Ramos (cell line): ENCODE results near the gene DIP2C.
"Not testable (repeated sequence)": the region's sequence is repeated elsewhere in the genome, so short reads cannot be mapped to it uniquely, and the experiment has no call there.

Experiments used
- in situ Hi-C: fragments of 300-500 bp; cut with MboI; formaldehyde crosslinking; loops from one replicate; pipeline ENCODE4 v1.14.3; 2022; ENCODE audit warnings: low sequenced_read_pairs; ENCODE audit not compliant: unreplicated experiment

DIP2C gene

DNA sequence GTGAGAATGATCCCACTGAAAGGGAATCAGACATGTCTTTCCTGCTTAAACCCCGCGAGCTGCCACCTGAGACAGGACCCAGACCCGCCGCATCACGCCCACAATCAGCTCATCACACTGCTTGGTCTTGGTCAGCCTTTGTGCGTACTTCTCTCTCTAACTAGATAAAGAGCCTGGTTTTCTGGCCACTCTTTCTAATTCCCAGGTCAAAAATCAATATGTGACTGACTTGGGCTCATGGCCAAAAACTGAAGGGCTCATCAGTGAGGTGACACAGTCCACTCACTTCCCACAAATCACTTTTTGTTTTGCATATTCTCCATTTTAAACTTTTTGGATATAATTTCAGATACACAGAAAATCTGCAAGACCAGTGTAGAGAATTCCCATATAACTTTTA, 247.3 kb downstream of the DIP2C start:
- in situ Hi-C loops = no loop called here

DNA sequence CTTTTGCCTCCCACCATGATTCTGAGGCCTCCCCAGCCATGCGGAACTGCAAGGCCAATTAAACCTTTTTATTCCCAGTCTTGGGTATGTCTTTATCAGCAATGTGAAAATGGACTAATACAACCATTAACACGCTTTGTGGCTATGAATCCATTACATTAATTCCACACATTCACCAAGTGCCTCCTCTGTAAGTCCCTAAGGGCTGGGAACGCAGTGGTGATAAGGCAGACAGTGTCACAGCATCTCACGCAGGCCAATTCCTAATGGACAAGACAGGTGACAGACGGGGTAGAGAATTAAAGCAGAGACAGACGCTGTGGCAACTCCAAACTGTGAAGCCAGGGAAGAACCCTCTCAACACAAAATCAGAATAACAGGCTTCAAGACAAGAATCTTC, 247.8 kb downstream of the DIP2C start:
- in situ Hi-C loops = no loop called here

DNA sequence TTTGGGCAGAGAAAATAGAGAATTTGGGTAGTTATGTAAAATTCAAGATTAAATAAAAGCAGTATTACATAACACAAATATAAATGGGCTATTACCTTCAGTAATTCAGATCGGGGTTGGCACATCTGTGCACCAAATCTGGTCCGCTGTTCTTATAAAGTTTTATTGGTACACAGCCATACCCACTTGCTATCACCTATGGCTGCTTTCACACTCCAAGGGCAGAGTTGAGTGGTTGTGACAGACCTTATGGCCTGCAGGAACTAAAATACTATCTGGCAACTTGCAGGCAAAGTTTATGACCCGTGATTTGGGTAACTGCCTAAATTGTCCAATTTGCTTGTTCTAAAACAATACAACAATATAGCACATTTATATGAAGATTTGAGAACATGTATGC, 249.3 kb downstream of the DIP2C start:
- in situ Hi-C loops = no loop called here

DNA sequence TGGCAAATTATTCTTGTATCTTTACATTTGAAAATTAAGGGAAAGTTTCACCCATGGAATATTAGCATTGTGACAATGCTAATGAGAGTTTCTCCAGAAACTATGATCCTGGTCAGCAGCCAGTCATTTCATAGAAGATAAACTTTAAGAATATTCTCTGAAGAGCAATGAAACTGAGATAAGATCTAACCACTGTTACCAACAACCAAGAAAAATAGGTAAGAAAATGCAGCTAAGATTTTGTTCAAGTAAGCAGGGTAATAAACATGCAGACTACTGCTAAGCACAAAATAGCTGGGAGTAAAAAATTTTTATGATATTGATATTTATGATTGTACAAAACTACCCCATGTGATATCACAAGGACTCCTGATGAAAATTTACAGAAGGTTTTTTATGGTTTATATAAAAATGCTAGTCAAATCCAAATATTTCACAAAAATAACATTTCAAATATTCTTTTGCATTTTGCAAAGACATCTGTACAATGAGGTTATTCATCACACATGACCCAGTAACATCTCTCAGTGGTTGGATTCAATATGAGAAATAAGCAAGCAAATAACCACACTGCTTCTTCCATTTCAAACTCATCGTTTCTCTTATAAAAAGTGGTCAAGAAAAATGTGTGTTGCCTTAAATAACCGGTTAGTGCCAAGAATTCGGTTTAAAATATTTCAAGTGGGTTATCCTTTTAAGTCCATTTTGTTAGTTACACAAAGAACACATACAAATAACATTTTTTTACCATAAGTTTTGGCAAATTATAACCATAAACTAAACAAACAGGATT, 251.6 kb downstream of the DIP2C start:
- in situ Hi-C loops = no loop called here

DNA sequence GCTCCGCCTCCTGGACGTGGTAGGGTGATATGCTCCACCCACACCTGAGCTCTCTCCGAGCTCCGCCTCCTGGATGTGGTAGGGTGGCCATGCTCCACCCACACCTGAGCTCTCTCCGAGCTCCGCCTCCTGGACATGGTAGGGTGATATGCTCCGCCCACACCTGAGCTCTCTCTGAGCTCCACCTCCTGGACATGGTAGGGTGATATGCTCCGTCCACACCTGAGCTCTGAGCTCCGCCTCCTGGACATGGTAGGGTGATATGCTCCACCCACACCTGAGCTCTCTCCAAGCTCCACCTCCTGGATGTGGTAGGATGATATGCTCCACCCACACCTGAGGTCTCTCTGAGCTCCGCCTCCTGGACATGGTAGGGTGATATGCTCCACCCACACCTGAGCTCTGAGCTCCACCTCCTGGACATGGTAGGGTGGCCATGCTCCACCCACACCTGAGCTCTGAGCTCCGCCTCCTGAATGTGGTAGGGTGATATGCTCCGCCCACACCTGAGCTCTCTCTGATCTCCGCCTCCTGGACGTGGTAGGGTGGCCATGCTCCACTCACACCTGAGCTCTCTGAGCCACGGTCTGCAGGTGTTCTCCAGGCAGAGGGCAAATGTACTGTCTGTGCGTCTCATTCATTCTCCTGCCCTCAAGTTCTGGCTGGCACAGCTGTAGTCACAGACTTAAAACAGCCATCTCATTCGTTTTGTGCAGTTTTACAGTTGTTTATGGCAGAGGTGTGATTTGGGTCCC, 252.4 kb downstream of the DIP2C start:
- in situ Hi-C loops = no loop called here

DNA sequence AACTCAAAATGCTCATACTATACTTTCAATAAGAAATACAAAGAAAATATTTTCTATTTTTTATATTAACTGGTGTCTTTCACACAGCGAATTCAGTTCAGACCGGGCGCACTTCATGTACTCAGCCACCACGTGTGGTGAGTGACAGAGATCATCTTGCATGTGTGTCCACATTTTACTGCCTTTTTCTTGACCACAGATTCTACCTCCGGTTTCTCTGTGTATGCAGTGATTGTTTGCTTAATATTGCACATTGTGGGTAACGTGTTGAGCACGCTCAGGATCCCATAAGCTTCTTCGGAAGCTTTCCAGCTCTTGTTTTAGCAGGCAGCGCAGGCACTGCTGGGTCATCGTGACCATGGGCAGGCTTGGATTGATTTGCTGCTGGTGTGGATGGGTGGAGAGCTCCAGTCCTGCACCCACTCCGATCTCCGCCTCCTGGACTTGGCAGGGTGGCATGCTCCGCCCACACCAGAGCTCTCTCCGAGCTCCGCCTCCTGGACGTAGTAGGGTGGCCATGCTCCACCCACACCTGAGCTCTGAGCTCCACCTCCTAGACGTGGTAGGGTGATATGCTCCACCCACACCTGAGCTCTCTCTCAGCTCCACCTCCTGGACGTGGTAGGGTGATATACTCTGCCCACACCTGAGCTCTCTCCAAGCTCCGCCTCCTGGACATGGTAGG, 253.3 kb downstream of the DIP2C start:
- in situ Hi-C loops = no loop called here

DNA sequence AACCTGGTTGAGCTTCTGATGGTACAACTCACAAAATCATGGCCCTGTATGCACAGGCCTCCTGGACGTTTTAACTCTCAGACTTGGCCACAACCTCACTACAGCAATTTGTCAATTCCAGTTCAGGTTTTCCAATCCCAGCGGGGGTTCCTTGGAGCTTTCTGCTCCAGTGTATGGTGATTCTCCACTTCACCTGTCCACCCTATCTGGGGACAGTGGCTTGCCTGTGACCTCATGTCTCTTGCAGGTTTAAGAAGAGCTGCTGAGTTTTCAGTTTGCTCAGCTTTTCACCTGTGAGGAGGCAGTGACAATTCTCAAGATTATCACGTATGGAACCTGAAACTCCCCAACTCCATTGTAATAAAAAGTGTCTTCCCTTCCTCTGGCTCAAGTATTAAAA, 254.1 kb downstream of the DIP2C start:
- in situ Hi-C loops = no loop called here

DNA sequence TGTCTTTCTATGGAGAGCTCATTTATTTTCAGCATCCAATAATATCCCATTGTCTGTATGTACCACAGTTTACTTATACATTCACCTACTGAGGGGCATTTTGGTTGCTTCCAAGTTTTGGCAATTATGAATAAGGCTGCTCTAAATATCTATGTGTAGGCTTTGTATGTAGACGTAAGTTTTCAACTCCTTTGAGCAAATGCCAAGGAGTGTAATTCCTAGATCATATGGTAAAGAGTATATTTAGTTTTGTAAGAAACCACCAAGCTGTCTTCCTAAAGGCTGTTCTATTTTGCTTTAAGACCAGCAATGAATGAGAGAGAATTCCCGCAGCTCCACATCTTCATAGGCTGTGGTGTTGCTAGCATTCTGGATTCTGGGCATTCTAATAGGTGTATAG, 259.8 kb downstream of the DIP2C start:
- in situ Hi-C loops = no loop called here

DNA sequence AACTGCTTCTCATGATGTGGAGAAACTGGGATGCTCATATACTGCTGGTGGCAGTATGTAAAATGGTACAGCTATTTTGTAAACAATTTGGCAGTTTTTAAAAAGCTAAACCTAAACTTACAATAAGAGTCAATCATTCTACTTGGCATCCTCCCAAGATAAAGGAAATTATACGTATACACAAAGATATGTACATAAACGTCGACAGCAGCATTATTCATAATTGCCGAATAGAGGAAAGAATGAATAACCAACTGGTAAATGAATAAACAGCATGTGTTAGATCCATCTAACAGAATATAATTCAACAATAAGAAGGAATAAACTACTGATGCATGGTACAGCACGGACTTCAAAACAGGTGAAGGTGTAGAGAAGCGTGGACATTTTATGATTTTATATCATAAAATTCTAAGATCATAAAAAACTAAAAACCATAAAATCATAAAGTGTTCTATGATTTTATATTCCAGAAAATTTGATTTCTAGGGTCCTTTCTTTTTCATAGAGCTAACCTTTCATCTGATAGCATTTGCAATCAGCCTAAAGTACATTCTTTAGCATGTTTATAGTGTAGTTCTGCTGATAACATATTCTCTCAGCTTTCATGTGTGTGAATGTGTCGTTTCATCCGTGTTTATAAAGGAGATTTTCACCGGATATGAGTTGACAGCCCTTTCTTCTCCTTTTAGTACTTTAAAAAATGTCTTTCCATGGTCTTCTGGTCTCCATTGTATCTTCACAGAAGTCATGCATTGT, 261.5 kb downstream of the DIP2C start:
- in situ Hi-C loops = no loop called here

DNA sequence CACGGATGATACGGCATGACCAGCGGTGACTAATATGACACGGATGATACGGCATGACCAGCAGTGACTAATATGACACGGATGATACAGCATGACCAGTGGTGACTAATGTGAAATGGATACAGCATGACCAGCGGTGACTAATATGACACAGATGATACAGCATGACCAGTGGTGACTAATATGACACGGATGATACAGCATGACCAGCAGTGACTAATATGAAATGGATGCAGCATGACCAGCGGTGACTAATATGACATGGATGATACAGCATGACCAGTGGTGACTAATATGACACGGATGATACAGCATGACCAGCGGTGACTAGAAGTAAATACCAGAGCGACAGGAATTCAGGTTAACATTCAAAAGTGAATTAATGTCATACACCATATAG, 264.1 kb downstream of the DIP2C start:
- in situ Hi-C loops = not testable (repeated sequence)

DNA sequence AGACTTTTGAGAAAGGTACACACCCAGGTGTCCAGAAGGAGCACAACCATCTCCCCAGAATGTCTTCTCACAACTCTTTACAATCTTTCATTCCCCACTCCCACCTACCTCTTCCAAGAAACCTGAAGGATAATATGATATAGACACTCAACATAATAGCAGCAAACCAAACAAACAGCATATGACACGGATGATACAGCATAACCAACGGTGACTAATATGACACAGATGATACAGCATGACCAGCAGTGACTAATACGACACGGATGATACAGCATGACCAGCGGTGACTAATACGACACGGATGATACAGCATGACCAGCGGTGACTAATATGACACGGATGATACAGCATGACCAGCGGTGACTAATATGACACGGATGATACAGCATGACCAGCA, 264.7 kb downstream of the DIP2C start:
- in situ Hi-C loops = not testable (repeated sequence)

DNA sequence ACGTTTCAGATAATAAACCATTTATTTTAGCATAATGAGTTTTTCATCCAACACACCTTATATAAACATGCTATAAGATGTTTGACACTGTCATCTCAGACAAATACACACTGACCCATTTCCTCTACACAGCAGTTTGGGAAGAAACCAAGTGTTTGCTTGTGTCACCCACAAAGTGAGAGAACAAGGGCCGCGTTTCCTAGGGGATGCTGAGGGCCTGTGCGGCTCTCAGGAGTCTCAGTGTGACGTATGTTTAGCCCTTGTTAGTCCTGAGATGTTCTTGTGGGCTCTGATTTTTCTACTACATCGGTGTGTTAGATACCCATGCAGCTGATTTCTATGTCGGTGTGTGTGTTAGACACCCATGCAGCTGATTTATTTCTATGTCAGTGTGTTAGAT, 266.3 kb downstream of the DIP2C start:
- in situ Hi-C loops = no loop called here

DNA sequence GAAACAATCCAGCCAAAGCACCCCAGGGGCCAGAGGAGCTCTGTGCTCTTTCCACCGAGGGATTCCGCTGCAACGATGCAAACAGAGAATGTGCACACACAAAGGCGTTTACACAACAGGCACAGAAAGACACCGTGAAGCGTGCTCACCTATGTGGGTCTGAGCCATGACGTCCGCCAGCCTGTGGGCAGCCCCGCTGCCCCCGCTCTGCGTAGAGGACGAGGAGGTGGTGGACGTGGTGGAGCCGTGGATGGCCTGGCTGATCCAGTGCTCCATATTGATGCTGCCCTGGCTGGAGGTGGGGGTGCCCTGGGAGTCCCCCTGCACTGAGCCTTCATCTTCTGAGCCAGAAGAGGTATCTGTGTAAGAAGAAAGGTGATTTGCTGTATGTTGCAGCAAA, 266.8 kb downstream of the DIP2C start:
- in situ Hi-C loops = no loop called here

DNA sequence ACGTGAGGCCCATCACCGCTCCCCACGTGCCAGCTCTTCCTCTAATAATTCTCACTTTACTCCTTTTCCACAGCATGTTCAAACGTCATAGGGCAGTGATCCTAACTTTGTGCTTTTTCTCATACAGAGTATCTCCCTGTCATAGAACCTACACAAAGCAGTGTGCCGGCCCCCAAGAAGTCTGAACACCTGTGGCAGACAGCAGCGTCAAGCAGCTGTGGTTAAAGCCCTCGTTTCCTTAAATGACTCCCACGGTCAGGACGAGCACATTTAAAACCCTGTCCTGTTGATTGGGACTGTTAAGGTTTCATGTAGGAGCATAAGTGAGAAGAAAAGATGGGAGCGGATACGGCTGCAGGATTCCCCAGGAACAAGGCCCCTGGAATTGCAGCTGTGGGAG, 267.2 kb downstream of the DIP2C start:
- in situ Hi-C loops = no loop called here

DNA sequence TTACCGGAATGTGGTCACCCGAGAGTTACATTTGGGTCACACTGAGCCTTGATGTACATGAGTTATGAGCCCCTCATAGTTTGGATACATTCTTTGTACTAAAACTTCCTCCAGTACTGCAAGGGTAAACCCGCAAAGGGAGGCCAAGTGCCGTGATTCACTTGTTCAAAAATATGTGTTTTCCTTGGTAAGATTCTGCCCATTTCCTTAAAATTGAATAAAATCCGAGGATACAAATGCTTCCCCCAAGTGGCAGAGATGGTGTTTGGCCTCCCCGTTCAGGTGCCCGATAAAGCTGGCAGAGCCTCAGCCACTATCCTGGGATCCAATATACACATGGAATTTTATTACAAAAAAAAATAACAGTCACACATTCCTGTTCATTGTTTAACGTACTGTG, 268.3 kb downstream of the DIP2C start:
- in situ Hi-C loops = no loop called here

DNA sequence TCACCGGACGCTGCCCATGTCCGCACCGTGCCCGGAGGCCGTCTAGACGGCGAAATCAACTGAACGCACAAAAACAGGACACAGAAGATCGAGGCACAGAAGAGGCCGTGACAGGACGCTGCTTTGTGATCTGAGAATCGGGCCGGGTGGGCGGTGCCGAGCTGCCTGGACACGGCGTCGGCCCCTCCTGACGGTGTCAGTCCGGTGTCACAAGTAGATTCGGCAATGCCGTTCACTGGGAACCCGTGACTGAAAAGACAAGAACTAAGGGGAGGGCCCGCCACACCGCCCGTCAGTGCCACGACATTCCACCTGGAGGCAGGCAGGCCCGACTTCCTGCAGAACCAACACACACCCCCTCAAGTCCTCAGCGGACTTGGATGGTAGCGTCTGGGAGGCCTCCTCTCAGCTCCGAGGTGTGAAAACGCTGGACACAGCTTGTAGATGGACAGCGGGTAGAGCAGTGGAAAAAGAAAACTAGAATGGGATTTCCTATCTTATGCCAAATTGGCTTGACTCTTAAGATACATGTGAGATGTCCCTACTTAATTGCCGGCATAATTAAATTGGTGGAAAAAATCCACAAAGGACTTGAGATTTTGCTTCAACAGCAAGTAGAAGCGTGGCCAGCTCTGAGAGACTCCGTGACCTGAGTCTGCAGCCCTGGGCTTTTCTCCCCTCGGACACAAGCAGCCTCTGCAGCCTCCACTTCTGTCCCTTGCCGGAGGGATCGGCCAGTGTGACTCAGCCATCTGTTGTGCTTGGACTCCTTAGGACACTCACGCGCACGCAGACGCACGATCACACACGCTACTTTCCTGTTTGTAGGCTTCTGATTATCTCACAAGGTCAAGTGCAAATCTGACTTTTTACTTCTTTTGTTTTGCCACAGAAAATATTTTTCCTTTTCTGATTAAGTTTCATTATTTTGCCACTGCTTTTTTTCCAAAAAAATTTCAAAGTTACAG, 269.0 kb downstream of the DIP2C start:
- in situ Hi-C loops = no loop called here

DNA sequence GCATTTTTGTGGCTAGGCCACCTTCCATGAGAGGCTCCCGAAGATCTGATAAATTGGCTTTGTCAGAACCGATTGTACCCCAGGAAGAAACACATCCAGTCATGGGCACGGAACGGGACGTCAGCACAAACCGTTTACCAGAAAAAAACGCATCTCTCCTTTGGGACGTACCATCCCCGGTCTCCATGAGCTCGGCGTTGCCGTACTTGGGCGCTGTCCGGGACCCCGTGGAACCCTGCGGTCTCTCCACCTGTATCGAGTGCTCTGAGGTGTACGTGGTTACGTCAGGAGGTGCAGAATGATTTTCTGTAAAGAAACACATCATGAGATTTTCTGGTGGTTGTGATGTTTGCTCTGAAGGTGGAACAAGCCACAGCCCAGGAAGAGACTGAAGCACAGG, 270.6 kb downstream of the DIP2C start:
- in situ Hi-C loops = no loop called here

DNA sequence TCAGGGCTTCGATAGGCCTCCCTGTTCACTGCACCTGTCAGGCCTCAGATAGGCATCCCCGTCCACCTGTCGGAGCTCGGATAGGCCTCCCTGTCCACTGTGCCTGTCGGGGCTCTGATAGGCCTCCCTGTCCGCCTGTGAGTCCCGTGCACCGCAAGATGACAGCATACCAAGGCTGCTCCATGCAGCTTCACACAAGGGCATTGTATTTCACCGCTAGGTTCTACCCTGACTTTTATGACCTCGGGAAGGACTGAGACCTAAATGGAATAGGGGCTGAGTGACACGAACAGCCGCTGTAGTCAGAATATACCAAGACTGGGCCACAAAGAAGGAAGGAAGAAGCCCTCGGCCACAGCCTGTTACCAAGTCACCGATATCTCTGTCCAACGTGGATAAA, 271.2 kb downstream of the DIP2C start:
- in situ Hi-C loops = no loop called here

DNA sequence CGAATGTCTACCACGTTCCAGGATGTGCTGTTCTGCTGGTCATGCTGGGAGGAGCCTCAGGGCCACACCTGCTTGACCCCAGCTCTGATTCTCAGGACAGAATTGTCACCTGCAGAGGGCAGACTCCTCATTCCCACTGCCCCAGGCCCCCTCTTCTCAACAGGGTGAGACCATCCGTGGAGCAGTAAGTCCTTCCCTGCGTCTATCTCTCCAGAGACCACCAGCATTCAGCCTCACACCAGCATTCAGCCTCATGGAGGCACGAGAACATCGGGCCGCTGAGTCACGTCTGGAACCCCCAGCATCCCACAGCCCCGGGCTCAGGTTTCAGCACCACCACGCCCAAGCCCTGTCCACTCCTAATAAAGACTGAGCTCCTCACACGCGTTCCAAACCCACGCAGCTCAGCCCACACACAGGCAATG, 273.4 kb downstream of the DIP2C start:
- in situ Hi-C loops = no loop called here
